Right cardiac atrium (tissue), 5 donors: ENCODE data around the gene NUBP2. TPM values are rescaled to one million over a fixed set of nuclear protein-coding genes. Genes with fewer than 3 reads are reported as not detected.
A peak's percentile ranks its signal among the peaks of the same experiment; 100 is the strongest.

Source experiments
- ATAC-seq, 2 donors: fragments of 200-7000 bp; cut with Tn5 transposase; one replicate each; pipeline versions ENCODE4 v1.8.0 to v1.9.1; 2020; ENCODE audit warnings: moderate library complexity in 2 of 2, mild to moderate bottlenecking in 1 of 2
- DNase-seq, 3 donors: peaks; one replicate each; pipeline ENCODE4 v3.0.0-alpha.2; 2020
- H3K27ac ChIP-seq: one replicate; pipeline ENCODE4 v1.5.1; 2013; ENCODE audit warnings: mild to moderate bottlenecking, low read length, control low read depth, moderate library complexity
- H3K27me3 ChIP-seq: one replicate; pipeline ENCODE4 v1.6.1; 2013; ENCODE audit not compliant: control insufficient read depth, insufficient read depth
- H3K4me1 ChIP-seq: one replicate; pipeline ENCODE4 v1.6.1; 2013; ENCODE audit warnings: low read length; ENCODE audit not compliant: control insufficient read depth, insufficient read depth
- H3K4me3 ChIP-seq: one replicate; pipeline ENCODE4 v1.5.1; 2013; ENCODE audit warnings: low read length, control low read depth
- H3K9me3 ChIP-seq: one replicate; pipeline ENCODE4 v1.6.1; 2013; ENCODE audit warnings: low read length; ENCODE audit not compliant: control insufficient read depth
- WGBS: extraction: QIAGEN DNeasy Blood & Tissue Kit; methylation state at CpG from one replicate; pipeline ENCODE4 v1.1.7; 2013; 5-methylcytosine and 5-hydroxymethylcytosine counted together
- intact Hi-C, 4 donors: fragments of 100-400 bp; cut with DNase I; formaldehyde crosslinking; loops; one replicate each; pipeline versions ENCODE4 v1.11.0 to v1.14.0; 2022 to 2023
- polyA plus RNA-seq: library from polyadenylated mRNA; stranded (reverse); fragments of 200-250 nt; gene quantifications from one replicate; pipeline ENCODE4 v1.2.3, GENCODE V29; 2013
- total RNA-seq, 4 donors: library from RNA; stranded (reverse); fragmentation: NEBNext Ultra II Directional; extraction: Animal tissue kit (Norgen Biotek cat#: 25700); gene quantifications; one replicate each; pipeline ENCODE4 v1.2.1, GENCODE V29; 2021
- donor health status: healthy with polysubstance abuse.
- donor health status: DM: no; HTN: yes; CAD: no.
- donor health status: DM: no; HTN: no; CAD: no.
- donor health status: DM: no; HTN: yes; CAD: no; lungs with severe emphysema.
- donor health status: DM: yes; HTN: yes; CAD: no.

NUBP2 gene
- total and polyA plus RNA-seq, 5 donors, result 33.1 to 45.3 (median 37.7) TPM

DNA sequence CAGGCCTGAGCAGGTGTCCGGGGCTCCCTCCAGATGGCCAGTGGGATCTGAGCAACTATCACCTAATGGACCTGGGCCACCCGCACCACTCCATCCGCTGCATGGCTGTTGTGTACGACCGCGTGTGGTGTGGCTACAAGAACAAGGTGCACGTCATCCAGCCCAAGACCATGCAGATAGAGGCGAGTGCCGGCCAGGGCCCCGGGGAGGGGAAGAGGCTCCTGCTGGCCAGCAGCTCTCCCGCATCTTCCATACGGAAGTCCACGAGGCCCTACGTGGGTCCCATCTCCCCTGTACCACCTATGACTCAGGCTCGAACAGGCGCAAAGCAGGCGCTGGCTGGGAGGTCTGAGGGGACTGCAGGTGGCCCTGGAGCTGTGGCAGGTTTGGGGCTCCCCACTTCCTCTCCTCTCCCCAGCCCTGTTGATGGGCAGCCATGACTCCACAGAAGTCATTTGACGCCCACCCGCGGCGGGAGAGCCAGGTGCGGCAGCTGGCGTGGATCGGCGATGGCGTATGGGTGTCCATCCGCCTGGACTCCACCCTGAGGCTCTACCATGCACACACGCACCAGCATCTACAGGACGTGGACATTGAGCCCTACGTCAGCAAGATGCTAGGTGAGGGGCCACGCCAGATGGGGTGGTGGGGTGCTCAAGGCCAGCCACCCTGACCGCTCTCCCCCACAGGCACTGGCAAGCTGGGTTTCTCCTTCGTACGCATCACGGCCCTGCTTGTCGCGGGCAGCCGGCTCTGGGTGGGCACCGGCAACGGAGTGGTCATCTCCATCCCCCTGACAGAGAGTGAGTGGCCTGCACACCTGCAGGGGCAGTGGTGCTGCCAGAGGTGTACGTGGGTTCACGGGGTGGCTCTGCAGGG is 15.4 kb upstream of the NUBP2 start:
- intact Hi-C loops, result no loop called here
- Histone ChIP-seq H3K27ac (no peak overlapping the region), H3K4me3 (no peak overlapping the region), H3K4me1 (no peaks in the 10 kb centered on the region), H3K9me3 (no peaks in the 10 kb centered on the region), H3K27me3 (no peaks in the 10 kb centered on the region)
- ATAC-seq, result no peak
- no peak for DNase-seq
- 91% methylated on average over 42 of the region's 42 CpGs for WGBS

DNA sequence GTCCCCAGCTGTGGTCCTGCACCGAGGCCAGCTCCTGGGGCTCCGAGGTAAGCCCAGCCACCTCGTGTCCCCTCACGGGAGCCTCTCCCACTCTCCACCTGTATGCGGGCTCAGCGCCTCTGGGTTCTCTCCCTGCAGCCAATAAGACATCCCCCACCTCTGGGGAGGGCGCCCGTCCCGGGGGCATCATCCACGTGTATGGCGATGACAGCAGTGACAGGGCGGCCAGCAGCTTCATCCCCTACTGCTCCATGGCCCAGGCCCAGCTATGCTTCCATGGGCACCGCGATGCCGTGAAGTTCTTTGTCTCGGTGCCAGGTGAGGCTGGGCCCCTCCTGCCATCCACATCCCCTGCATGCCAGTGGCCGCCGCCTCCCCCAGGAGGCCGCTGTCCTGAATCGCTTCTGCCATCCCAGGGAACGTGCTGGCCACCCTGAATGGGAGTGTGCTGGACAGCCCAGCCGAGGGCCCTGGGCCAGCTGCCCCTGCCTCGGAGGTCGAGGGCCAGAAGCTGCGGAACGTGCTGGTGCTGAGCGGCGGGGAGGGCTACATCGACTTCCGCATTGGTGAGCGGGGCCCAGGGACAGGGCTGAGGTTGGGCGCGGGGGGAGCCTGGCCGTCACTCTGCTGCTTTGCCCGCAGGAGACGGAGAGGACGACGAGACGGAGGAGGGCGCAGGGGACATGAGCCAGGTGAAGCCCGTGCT is 14.5 kb upstream of the NUBP2 start:
- no peaks in the 10 kb centered on the region for H3K4me1 ChIP-seq
- H3K9me3 ChIP-seq, result no peaks in the 10 kb centered on the region
- intact Hi-C loops, result no loop called here
- 83% methylated on average over 41 of the region's 41 CpGs for WGBS
- DNase-seq, result no peak
- no peak for ATAC-seq
- H3K27me3 ChIP-seq, result no peaks in the 10 kb centered on the region
- no peak overlapping the region for H3K27ac ChIP-seq
- H3K4me3 ChIP-seq, result no peak overlapping the region

DNA sequence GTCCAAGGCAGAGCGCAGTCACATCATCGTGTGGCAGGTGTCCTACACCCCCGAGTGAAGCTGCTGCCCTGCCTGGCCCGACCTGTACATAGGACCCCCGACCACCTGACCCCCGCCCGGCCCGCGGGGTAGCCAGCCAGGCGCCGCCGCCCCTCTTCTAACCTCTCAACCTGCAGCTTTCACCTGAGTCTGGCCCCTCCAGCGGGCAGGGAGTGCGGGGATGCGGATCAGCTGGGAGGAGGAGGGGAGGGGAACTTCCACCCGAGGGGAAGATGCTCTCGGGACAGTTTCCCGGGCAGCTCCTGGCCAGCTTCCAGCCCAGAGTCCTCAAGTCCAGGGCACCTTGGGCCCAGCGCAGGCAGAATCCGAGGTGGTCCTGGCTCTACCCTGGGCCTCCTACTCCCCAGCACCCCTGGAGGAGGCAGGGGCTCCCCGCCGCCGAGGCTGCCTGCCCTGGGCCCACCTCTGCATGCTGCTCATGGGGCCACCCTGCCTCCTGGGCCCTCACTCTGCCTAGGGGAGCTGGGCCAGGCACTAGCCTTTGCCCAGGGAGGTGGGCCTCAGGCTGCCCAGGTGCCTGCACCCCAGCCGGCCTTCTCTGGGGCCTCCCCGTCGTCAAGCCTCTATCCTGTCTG is 13.9 kb upstream of the NUBP2 start:
- Histone ChIP-seq H3K4me1 (peaks cover under 1% of the 10 kb centered on the region), H3K9me3 (no peaks in the 10 kb centered on the region), H3K27ac (no peak overlapping the region), H3K4me3 (no peak overlapping the region), H3K27me3 (no peaks in the 10 kb centered on the region)
- 76% methylated on average over 26 of the region's 26 CpGs for WGBS
- no peak for ATAC-seq
- peak in 1 of 3 donors; percentile 75 for DNase-seq
- intact Hi-C loops, result no loop called here

DNA sequence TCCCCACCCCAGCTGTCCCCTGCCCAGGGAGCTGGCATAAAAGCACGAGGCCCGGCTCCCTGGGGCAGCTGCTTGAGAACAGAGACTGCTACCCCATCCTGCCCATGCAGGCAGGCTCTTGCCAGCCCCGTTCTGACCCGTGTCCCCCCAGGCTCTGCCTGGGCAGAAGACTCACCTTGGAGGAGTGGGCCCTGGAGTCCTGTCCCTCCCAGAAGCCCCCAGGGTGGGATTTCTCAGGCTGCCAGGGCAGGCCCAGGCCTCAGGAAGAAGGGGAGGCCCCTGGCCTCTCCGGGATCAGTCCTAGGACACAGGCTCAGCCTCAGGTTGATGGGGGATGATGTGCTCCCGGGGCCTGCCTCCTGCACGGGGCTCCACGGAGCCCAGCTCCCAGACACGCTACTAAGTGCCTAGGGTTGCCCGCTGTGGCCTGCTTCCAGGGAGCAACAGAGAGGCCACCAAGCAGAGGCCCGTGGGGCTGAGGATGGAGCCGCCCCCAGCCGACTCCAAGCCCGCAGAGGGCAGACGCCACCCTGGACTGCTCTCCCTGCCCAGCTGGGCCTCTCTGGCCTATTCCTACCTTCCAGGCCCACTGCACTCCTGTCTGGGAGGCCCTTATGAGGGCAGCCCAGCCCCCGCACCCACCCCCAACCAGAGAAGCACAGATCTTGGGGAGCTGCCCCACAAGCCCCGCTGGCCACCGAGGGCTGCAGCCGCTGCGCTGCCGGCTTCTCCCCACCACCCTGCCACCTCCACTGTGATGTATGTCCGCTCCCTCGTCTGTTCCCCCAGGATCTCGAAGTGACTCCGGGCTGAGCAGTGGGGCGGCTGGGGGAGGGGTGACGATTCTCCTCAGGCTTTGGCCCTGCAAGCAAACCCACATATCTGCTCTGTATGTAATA is 13.1 kb upstream of the NUBP2 start:
- ATAC-seq (peak in 1 of 2 donors; percentile 0), DNase-seq (peak in 1 of 3 donors; percentile 71)
- intact Hi-C loops, result no loop called here
- 72% methylated on average over 27 of the region's 27 CpGs for WGBS
- H3K9me3 ChIP-seq, result no peaks in the 10 kb centered on the region
- H3K4me3 ChIP-seq, result no peak overlapping the region
- no peaks in the 10 kb centered on the region for H3K27me3 ChIP-seq
- H3K27ac ChIP-seq, result no peak overlapping the region
- H3K4me1 ChIP-seq, result peaks cover 4% of the 10 kb centered on the region

DNA sequence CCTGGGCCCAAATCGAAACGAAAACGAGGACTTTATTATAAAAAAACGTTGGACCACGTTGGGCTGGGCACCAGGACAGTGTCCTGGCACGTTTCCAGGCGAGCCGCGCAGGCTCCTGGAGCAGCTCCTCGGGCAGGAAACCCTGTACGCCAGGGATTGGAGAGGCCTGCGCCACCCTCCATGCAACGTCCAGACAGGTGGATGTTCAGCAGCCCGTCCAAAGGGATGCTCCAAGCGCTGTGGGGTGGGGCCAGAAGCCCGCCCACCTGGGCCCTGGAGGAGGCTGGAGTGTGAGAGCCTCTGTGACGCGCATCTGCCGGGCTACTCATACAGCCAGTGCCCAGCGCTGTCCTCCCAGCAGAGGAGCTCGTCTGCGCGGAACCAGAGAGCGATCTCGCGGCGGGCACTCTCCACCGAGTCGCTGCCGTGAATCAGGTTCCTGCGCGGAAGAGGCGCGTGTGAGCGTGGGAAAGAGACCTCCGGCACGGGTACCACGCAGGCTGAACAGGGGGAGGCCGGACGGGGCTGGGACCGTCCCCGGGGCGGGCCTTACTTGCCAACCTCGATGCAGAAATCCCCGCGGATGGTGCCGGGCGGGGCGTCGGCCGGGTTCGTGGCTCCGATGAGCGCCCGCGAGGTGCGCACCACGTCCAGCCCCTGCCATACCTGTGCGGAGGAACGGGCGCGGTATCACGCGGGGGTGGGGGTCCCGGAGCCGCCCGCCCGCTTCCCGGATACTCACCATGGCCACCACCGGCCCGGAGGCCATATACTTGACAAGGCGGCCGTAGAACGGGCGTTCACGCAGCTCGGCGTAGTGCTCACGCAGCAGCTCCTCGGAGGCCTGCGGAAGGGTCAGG is 12.2 kb upstream of the NUBP2 start:
- Histone ChIP-seq H3K4me1 (peaks cover 4% of the 10 kb centered on the region), H3K27ac (peak overlapping the region; percentile 17), H3K4me3 (peak overlapping the region; percentile 83), H3K9me3 (no peaks in the 10 kb centered on the region), H3K27me3 (no peaks in the 10 kb centered on the region)
- DNase-seq (peak; percentile 81 to 92 (median 91)), ATAC-seq (peak; percentile 11 to 27)
- WGBS, result 4% methylated on average over 81 of the region's 81 CpGs
- intact Hi-C loops, result no loop called here

DNA sequence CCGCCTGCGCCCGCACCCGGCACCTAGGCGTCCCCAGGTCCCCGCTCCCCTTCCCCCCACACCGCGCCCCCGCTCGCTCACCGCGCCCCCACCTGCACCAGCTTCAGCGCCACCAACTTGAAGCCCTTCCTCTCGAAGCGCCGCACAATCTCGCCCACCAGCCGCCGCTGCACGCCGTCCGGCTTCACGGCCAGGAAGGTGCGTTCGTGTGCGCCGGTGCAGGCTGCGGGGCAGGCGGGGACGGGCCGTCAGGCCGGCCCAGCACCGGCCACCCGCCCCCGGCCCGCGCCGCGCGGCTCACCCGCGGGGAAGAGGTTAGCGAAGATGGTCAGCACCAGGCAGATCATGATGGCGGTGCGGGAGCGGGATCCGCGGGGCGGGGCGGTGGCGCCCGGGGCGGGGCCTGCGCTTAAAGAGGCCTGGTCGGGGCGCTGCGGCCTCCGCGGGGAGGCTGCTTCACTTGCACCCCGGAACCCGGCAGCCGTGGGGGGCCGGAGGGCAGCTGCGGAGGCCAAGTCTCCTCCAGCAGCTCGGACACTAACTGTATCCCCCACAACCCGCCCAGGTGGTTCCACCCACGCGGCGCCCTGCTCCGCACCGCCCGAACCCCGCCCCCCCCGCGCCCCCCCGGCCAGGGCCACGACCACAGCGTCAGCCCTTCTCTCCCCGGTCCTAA is 11.4 kb upstream of the NUBP2 start, which contains the start of gene NME3:
NME3 (minus strand) TSS at position 356 of the 676 bp plus-strand sequence; CDS start at position 347, 9 bp downstream.
- DNase-seq, result peak; percentile 81 to 94 (median 94)
- intact Hi-C loops, result no loop called here
- Histone ChIP-seq H3K27ac (peak within 1 kb of the TSS; percentile 37), H3K4me3 (peak within 1 kb of the TSS; percentile 83), H3K27me3 (no peaks in the 10 kb centered on the region), H3K4me1 (peaks cover 4% of the 10 kb centered on the region), H3K9me3 (no peaks in the 10 kb centered on the region)
- under 1% methylated on average over 79 of the region's 79 CpGs for WGBS
- ATAC-seq, result peak; percentile 39 to 57

DNA sequence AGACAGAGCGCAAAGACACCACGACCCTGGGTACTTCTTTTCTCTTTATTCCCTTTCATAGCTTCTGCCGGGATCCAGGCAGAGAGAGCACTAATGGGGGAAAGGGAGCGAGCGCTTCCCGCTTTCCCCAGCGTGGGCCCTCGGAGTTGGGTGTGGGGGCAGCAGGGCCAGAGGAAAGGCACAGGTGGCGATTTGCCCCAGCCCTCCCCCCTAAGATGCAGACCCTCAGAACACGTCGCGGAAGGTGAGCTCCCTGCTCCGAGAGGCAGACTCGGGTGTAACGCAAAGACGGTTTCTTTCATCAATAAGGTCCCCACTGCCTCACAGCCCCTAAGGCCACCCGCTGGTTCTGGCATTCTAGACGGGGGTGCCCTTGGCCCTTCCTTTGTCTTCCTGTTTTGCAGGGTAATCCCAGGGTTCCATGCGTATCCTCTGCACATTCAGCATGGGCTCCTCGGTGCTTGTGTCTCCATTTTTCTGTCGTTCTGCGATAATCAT is 10.8 kb upstream of the NUBP2 start:
- WGBS, result 11% methylated on average over 22 of the region's 22 CpGs
- Histone ChIP-seq H3K9me3 (no peaks in the 10 kb centered on the region), H3K4me1 (peaks cover 4% of the 10 kb centered on the region), H3K27me3 (no peaks in the 10 kb centered on the region), H3K27ac (peak overlapping the region; percentile 10), H3K4me3 (peak overlapping the region; percentile 83)
- DNase-seq (peak in 1 of 3 donors; percentile 57), ATAC-seq (no peak)
- intact Hi-C loops, result no loop called here

DNA sequence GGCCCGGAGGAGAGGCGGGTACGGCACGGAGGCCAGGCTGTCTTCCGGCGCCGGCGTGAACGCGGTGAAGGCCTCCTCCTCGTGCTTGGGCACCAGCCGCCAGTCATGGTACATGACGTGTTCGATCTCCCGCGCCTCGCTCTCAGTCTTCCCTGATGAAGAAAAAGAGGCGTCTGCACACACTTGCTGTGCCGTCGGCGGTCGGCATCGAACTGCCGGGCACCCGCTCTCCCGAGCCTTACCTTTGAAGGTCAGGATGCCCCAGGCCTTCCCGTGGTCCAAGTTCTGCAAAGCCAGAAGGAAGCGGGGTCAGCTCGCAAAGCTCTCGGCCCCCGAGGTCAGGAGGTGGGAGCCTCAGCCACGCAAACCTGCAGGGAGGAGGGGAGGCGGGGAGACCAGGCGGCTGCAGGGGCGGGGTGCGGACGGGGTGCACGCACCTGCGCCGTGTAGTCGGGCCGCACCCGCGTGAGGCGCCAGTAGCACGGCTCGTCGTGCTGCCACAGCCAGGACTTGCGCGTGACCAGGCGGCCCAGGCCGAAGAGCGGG is 10.3 kb upstream of the NUBP2 start, which contains the start of gene EME2:
EME2 (plus strand) TSS at position 449 of the 546 bp plus-strand sequence. CDS start 418 bp downstream, outside the sequence.
- DNase-seq (peak in 2 of 3 donors; percentile 50 to 61), ATAC-seq (peak in 1 of 2 donors; percentile 1)
- peak within 1 kb of the TSS; percentile 81 for H3K27ac ChIP-seq
- H3K9me3 ChIP-seq, result no peaks in the 10 kb centered on the region
- no peaks in the 10 kb centered on the region for H3K27me3 ChIP-seq
- peak within 1 kb of the TSS; percentile 83 for H3K4me3 ChIP-seq
- intact Hi-C loops, result no loop called here
- H3K4me1 ChIP-seq, result peaks cover 4% of the 10 kb centered on the region
- WGBS, result under 1% methylated on average over 53 of the region's 53 CpGs
